Thyroid gland (tissue), 4 donors: Measurements from ENCODE around the gene VWF. TPM values are rescaled to one million over a fixed set of nuclear protein-coding genes. Genes with fewer than 3 reads are reported as not detected.

ENCODE experiments used
- DNase-seq, 2 donors: peaks; one replicate each; pipeline ENCODE4 v3.0.0-alpha.2; 2019
- H3K27ac ChIP-seq, 3 donors: fragments of 200-600 bp; sonication (generic); 1 replicate in 2 of 3; 2 replicates in 1 of 3; pipeline ENCODE4 v1.5.1; 2016 to 2019; ENCODE audit warnings: mild to moderate bottlenecking in 1 of 3, moderate library complexity in 1 of 3
- H3K27me3 ChIP-seq: fragments of 200-600 bp; sonication (generic); one replicate; pipeline ENCODE4 v1.5.1; 2019
- H3K36me3 ChIP-seq, 2 donors: fragments of 200-600 bp; sonication (generic); one replicate each; pipeline ENCODE4 v1.5.1; 2016 to 2019
- H3K4me1 ChIP-seq, 2 donors: fragments of 200-600 bp; sonication (generic); one replicate each; pipeline ENCODE4 v1.5.1; 2017 to 2019
- H3K4me3 ChIP-seq, 3 donors: fragments of 200-600 bp; sonication (generic); replicated peaks in 1 of 3; 1 replicate in 2 of 3; 2 replicates in 1 of 3; pipeline ENCODE4 v1.5.1; 2016; ENCODE audit warnings: mild to moderate bottlenecking in 1 of 3
- H3K9me3 ChIP-seq: fragments of 200-600 bp; sonication (generic); one replicate; pipeline ENCODE4 v1.5.1; 2017
- POLR2A ChIP-seq, 2 donors: fragments of 450-650 bp; IDR thresholded peaks; one replicate each; pipeline ENCODE4 v1.6.1; 2017; ENCODE audit warnings: antibody characterized with exemption in 2 of 2, mild to moderate bottlenecking in 2 of 2, moderate library complexity in 1 of 2
- WGBS, 2 donors: methylation state at CpG; one replicate each; pipeline ENCODE4 v1.1.5; 2017; 5-methylcytosine and 5-hydroxymethylcytosine counted together
- intact Hi-C: fragments of 100-400 bp; cut with DNase I; formaldehyde crosslinking; loops from one replicate; pipeline ENCODE4 v1.15.1; 2023
- total RNA-seq, 4 donors: library from RNA; depleted of rRNA; stranded (reverse); fragments of >200 nt; gene quantifications; one replicate each; pipeline ENCODE4 v1.2.3, GENCODE V29; 2016
- TF ChIP-seq, protein P1 (sequence below), 6 experiments: fragments of 200-600 bp in 3 of 6; fragments of 450-650 bp in 3 of 6; sonication (generic) in 3 of 6; IDR thresholded peaks; one replicate each; pipeline ENCODE4 v1.5.1; 2016 to 2019; ENCODE audit warnings: antibody characterized with exemption in 6 of 6, mild to moderate bottlenecking in 2 of 6, inconsistent platforms in 1 of 6, moderate library complexity in 1 of 6

VWF gene
- total RNA-seq, 4 donors from 2014 or later: 54.3 to 169 (median 98.5) TPM

- Histone ChIP-seq H3K36me3 (no peaks in the 10 kb centered on the region), H3K27ac (no peak overlapping the region), H3K4me3 (no peak overlapping the region), H3K4me1 (no peaks in the 10 kb centered on the region), H3K9me3 (no peaks in the 10 kb centered on the region), H3K27me3 (no peaks in the 10 kb centered on the region)
- intact Hi-C loops: no loop called here
- DNase-seq: no peak
- no peak for TF ChIP-seq POLR2A (IDR thresholded peaks at IDR 0.05)
- TF ChIP-seq, protein P1, sequence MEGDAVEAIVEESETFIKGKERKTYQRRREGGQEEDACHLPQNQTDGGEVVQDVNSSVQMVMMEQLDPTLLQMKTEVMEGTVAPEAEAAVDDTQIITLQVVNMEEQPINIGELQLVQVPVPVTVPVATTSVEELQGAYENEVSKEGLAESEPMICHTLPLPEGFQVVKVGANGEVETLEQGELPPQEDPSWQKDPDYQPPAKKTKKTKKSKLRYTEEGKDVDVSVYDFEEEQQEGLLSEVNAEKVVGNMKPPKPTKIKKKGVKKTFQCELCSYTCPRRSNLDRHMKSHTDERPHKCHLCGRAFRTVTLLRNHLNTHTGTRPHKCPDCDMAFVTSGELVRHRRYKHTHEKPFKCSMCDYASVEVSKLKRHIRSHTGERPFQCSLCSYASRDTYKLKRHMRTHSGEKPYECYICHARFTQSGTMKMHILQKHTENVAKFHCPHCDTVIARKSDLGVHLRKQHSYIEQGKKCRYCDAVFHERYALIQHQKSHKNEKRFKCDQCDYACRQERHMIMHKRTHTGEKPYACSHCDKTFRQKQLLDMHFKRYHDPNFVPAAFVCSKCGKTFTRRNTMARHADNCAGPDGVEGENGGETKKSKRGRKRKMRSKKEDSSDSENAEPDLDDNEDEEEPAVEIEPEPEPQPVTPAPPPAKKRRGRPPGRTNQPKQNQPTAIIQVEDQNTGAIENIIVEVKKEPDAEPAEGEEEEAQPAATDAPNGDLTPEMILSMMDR (IDR thresholded peaks at IDR 0.05): no peak
- WGBS, 2 donors: 66 to 72% methylated on average over 24 of the region's 24 CpGs
These were observed 159.3 kb downstream of the VWF start for GRCh38 chr12:5964913-5965900.

- H3K27me3 ChIP-seq: no peaks in the 10 kb centered on the region
- TF ChIP-seq POLR2A (IDR thresholded peaks at IDR 0.05): no peak
- TF ChIP-seq, protein P1 (IDR thresholded peaks at IDR 0.05): no peak
- no peaks in the 10 kb centered on the region for H3K36me3 ChIP-seq
- H3K4me3 ChIP-seq: no peak overlapping the region
- 59 to 74% methylated on average over 7 of the region's 7 CpGs for WGBS, 2 donors
- intact Hi-C loops: no loop called here
- H3K9me3 ChIP-seq: no peaks in the 10 kb centered on the region
- H3K4me1 ChIP-seq: no peaks in the 10 kb centered on the region
- H3K27ac ChIP-seq: no peak overlapping the region
- DNase-seq: no peak
These were observed 161.0 kb downstream of the VWF start for GRCh38 chr12:5963515-5963914.

GRCh38 chr12:5960783-5961182 is 163.7 kb downstream of the VWF start:
- intact Hi-C loops: no loop called here
- no peak overlapping the region for H3K4me3 ChIP-seq
- no peaks in the 10 kb centered on the region for H3K27me3 ChIP-seq
- 79 to 88% methylated on average over 4 of the region's 4 CpGs for WGBS, 2 donors
- H3K4me1 ChIP-seq: no peaks in the 10 kb centered on the region
- H3K36me3 ChIP-seq: no peaks in the 10 kb centered on the region
- DNase-seq: no peak
- H3K27ac ChIP-seq: no peak overlapping the region
- no peak for TF ChIP-seq POLR2A (IDR thresholded peaks at IDR 0.05)
- TF ChIP-seq, protein P1 (IDR thresholded peaks at IDR 0.05): no peak
- H3K9me3 ChIP-seq: no peaks in the 10 kb centered on the region

GRCh38 chr12:5956987-5957386 is 167.5 kb downstream of the VWF start:
- Histone ChIP-seq H3K36me3 (no peaks in the 10 kb centered on the region), H3K4me1 (no peaks in the 10 kb centered on the region), H3K27me3 (no peaks in the 10 kb centered on the region), H3K27ac (no peak overlapping the region), H3K9me3 (no peaks in the 10 kb centered on the region), H3K4me3 (no peak overlapping the region)
- no peak for DNase-seq
- 95 to 97% methylated on average over 5 of the region's 5 CpGs for WGBS, 2 donors
- no peak for TF ChIP-seq POLR2A (IDR thresholded peaks at IDR 0.05)
- TF ChIP-seq, protein P1 (IDR thresholded peaks at IDR 0.05): no peak
- intact Hi-C loops: no loop called here

DNA sequence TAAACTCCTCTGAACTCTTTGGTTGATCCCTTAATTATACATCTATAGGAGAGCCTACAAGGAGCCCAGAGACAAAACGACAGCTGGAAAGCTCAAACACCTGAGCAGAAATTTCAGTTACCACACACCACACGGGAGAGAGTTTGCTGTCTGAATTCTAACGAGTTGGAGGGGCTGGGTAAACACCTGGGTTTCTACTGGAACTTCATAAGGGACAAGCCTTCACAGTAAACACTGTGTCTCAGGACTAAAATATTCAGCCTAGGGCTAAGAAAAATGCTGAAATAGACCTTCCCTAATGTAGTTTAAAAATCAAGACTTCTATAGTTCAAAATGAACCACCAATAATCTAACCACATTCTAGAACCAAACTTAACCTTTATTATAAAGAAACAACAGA is 169.8 kb downstream of the VWF start:
- intact Hi-C loops: no loop called here
- H3K9me3 ChIP-seq: no peaks in the 10 kb centered on the region
- no peaks in the 10 kb centered on the region for H3K4me1 ChIP-seq
- no peak overlapping the region for H3K4me3 ChIP-seq
- no peaks in the 10 kb centered on the region for H3K36me3 ChIP-seq
- 34 to 37% methylated on average over 3 of the region's 3 CpGs for WGBS, 2 donors
- H3K27ac ChIP-seq: no peak overlapping the region
- H3K27me3 ChIP-seq: no peaks in the 10 kb centered on the region
- no peak for DNase-seq
- TF ChIP-seq, protein P1 (IDR thresholded peaks at IDR 0.05): no peak
- TF ChIP-seq POLR2A (IDR thresholded peaks at IDR 0.05): no peak
